IPS-18a (cell line): ENCODE measurements around the gene FRMD4A.

Experiments used
- H3K27ac ChIP-seq: one replicate; pipeline ENCODE4 v1.5.1; 2013; ENCODE audit warnings: low read length
- H3K27me3 ChIP-seq: one replicate; pipeline ENCODE4 v1.6.1; 2013; ENCODE audit warnings: mild to moderate bottlenecking, low read length; ENCODE audit not compliant: control insufficient read depth, insufficient read depth
- H3K36me3 ChIP-seq: one replicate; pipeline ENCODE4 v1.6.1; 2013; ENCODE audit warnings: low read depth, low read length; ENCODE audit not compliant: control insufficient read depth
- H3K4me1 ChIP-seq: one replicate; pipeline ENCODE4 v1.6.1; 2013; ENCODE audit warnings: low read depth, low read length; ENCODE audit not compliant: control insufficient read depth
- H3K4me3 ChIP-seq: one replicate; pipeline ENCODE4 v1.5.1; 2013; ENCODE audit warnings: low read length
- H3K9ac ChIP-seq: one replicate; pipeline ENCODE4 v1.6.1; 2013; ENCODE audit warnings: mild to moderate bottlenecking, low read length, moderate library complexity
- H3K9me3 ChIP-seq: one replicate; pipeline ENCODE4 v1.6.1; 2013; ENCODE audit warnings: low read depth, low read length; ENCODE audit not compliant: control insufficient read depth

The FRMD4A gene

DNA sequence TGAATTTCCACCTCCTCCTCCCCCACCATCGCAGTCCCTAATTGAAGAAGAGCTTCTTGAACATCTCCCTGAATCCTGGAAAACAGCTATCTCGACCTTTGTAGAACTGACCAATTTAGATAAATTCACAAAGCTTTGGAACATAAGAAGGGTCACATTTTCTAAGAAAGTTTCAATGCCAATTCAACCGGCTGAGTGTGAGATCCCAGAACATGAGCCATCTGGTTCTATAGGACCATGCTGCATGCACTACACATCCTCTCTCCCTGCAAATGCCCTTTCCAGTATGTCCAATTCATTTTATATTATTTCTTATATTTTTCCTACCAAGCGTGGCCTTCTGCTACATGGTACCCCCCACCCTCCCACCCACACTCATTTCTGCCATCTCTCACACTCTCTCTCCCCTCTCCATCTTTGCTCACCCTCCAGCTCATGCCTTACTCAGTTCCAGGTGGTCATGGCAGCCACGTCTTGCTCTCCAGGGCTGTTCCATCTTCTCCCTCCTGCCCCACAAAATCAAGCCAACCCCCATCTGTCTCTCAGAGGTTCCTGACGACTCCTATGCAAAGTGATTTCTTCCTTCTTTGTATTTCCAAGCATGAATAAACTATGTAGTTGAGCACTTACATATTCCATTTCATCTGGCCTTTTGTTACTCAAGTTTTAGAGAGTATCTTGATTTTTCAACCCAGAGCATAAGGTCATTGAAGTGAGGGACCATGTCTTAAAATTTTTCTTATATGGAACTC, 19.3 kb downstream of the FRMD4A start:
- H3K9ac ChIP-seq, result no peak overlapping the region
- H3K4me1 ChIP-seq, result peaks cover 3% of the 10 kb centered on the region
- H3K4me3 ChIP-seq, result no peak overlapping the region
- no peaks in the 10 kb centered on the region for H3K9me3 ChIP-seq
- no peaks in the 10 kb centered on the region for H3K36me3 ChIP-seq
- H3K27me3 ChIP-seq, result no peaks in the 10 kb centered on the region
- no peak overlapping the region for H3K27ac ChIP-seq

DNA sequence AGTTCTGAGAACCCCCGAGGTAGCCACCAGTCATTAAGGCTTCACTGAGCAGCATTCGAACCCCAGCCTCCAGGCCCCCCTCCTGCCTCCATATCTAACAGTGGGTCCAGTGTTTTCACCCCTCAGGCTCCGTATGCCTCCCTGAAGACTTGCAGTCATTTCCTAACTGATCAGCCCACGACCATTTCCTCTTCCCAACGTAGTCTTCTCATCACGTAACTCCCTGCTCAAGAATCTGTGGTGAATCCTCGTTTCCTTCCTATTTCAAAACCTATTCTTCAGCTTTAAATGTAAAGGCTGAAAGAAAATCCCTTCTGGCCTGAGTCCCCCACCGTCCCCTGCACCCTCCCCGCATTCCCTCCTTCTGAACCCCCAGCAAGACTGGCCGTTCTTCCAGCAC, 21.1 kb downstream of the FRMD4A start:
- H3K36me3 ChIP-seq, result no peaks in the 10 kb centered on the region
- H3K9ac ChIP-seq, result no peak overlapping the region
- no peak overlapping the region for H3K4me3 ChIP-seq
- no peak overlapping the region for H3K27ac ChIP-seq
- no peaks in the 10 kb centered on the region for H3K9me3 ChIP-seq
- peaks cover 3% of the 10 kb centered on the region for H3K4me1 ChIP-seq
- H3K27me3 ChIP-seq, result no peaks in the 10 kb centered on the region

DNA sequence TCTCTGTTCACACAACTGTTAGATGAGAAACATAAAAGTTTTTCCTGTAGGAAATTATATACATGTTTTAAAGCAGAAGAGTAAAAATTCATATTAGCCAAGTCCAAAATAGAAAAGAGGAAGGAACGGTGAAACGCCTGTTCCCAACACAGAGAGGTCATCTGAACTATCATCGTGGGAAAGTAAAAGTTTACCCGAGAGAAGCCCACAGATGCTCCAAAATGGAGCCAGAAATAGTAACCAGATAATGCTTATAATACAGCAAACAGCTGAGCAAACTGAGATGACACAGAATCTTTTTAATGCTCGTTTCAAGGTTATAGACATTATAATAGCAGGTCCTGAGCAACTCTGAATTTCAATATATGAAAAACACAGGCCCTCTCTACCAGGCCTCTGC, 24.5 kb downstream of the FRMD4A start:
- Histone ChIP-seq H3K36me3 (no peaks in the 10 kb centered on the region), H3K27me3 (no peaks in the 10 kb centered on the region), H3K4me1 (peaks cover 3% of the 10 kb centered on the region), H3K4me3 (no peak overlapping the region), H3K9ac (no peak overlapping the region), H3K9me3 (no peaks in the 10 kb centered on the region), H3K27ac (no peak overlapping the region)

DNA sequence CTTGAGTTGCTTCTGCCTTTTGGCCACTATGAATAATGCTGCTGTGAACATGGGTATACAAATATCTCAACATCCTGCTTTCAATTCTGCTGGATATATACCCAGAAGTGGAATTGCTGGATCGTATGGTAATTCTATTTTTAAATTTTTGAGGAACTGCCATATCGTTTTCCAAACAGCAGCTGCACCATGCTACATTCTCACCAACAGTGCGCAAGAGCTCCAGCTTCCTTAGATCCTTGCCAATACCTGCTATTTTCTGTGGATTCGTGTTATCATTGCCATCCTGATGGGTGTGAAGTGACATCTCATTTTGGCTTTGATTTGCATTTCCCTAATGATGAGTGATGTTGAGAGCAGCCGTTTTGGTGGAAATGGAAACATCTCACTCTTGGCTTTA, 26.7 kb downstream of the FRMD4A start:
- no peak overlapping the region for H3K4me3 ChIP-seq
- no peak overlapping the region for H3K27ac ChIP-seq
- no peaks in the 10 kb centered on the region for H3K36me3 ChIP-seq
- no peak overlapping the region for H3K9ac ChIP-seq
- H3K27me3 ChIP-seq, result no peaks in the 10 kb centered on the region
- H3K9me3 ChIP-seq, result no peaks in the 10 kb centered on the region
- H3K4me1 ChIP-seq, result no peaks in the 10 kb centered on the region

GRCh38 chr10:14302035-14302434, 28.7 kb downstream of the FRMD4A start:
- Histone ChIP-seq H3K9ac (no peak overlapping the region), H3K9me3 (no peaks in the 10 kb centered on the region), H3K27me3 (no peaks in the 10 kb centered on the region), H3K4me1 (no peaks in the 10 kb centered on the region), H3K36me3 (no peaks in the 10 kb centered on the region), H3K4me3 (no peak overlapping the region), H3K27ac (no peak overlapping the region)

GRCh38 chr10:14299556-14299955, 31.2 kb downstream of the FRMD4A start:
- no peak overlapping the region for H3K9ac ChIP-seq
- H3K27me3 ChIP-seq, result no peaks in the 10 kb centered on the region
- no peaks in the 10 kb centered on the region for H3K4me1 ChIP-seq
- no peak overlapping the region for H3K27ac ChIP-seq
- no peaks in the 10 kb centered on the region for H3K9me3 ChIP-seq
- H3K4me3 ChIP-seq, result no peak overlapping the region
- no peaks in the 10 kb centered on the region for H3K36me3 ChIP-seq

DNA sequence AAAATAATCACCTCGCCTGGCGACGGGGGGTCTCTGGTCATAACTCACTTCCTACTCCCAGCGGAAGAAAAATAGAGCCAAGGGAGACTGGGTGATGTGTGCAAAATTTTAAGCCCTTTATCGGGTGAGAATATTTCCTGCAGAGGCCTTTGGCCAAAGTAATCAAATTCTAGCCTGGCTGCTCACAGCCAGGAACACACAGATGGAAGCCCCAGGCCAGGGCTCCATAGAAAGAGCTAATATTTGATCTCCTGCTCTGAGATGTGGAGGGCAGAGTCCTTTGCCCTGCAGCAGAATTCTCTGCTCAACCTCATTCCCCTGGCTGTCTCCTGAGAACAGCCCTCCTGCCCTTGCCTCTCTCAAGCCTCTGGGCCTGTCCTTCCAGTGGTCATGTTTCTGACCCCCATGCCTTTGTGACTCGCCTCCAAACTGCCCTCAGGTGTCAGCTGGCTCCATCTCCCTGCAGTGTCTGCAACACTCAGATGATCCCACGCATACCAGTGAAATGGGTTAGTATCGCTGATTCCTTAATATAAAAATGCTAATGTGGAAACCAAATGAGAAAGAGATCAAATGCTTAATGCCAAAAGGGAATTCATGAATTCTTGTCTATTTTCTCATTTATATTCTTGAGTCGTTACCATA, 34.5 kb downstream of the FRMD4A start:
- Histone ChIP-seq H3K4me3 (no peak overlapping the region), H3K36me3 (no peaks in the 10 kb centered on the region), H3K4me1 (no peaks in the 10 kb centered on the region), H3K27me3 (no peaks in the 10 kb centered on the region), H3K9me3 (peaks cover 7% of the 10 kb centered on the region), H3K9ac (no peak overlapping the region), H3K27ac (no peak overlapping the region)

- H3K4me1 ChIP-seq, result no peaks in the 10 kb centered on the region
- no peaks in the 10 kb centered on the region for H3K27me3 ChIP-seq
- H3K36me3 ChIP-seq, result no peaks in the 10 kb centered on the region
- H3K27ac ChIP-seq, result no peak overlapping the region
- H3K9me3 ChIP-seq, result peaks cover 7% of the 10 kb centered on the region
- no peak overlapping the region for H3K9ac ChIP-seq
- H3K4me3 ChIP-seq, result no peak overlapping the region
Observed at GRCh38 chr10:14294347-14295059, 36.2 kb downstream of the FRMD4A start.

GRCh38 chr10:14293526-14293925, 37.2 kb downstream of the FRMD4A start:
- H3K27me3 ChIP-seq, result no peaks in the 10 kb centered on the region
- peaks cover 7% of the 10 kb centered on the region for H3K9me3 ChIP-seq
- no peaks in the 10 kb centered on the region for H3K4me1 ChIP-seq
- no peak overlapping the region for H3K9ac ChIP-seq
- no peaks in the 10 kb centered on the region for H3K36me3 ChIP-seq
- H3K27ac ChIP-seq, result no peak overlapping the region
- H3K4me3 ChIP-seq, result no peak overlapping the region

- H3K9me3 ChIP-seq, result peaks cover 7% of the 10 kb centered on the region
- H3K4me3 ChIP-seq, result no peak overlapping the region
- no peaks in the 10 kb centered on the region for H3K36me3 ChIP-seq
- no peaks in the 10 kb centered on the region for H3K4me1 ChIP-seq
- H3K27me3 ChIP-seq, result no peaks in the 10 kb centered on the region
- H3K9ac ChIP-seq, result no peak overlapping the region
- no peak overlapping the region for H3K27ac ChIP-seq
Observed at GRCh38 chr10:14291296-14291695, 39.4 kb downstream of the FRMD4A start.

DNA sequence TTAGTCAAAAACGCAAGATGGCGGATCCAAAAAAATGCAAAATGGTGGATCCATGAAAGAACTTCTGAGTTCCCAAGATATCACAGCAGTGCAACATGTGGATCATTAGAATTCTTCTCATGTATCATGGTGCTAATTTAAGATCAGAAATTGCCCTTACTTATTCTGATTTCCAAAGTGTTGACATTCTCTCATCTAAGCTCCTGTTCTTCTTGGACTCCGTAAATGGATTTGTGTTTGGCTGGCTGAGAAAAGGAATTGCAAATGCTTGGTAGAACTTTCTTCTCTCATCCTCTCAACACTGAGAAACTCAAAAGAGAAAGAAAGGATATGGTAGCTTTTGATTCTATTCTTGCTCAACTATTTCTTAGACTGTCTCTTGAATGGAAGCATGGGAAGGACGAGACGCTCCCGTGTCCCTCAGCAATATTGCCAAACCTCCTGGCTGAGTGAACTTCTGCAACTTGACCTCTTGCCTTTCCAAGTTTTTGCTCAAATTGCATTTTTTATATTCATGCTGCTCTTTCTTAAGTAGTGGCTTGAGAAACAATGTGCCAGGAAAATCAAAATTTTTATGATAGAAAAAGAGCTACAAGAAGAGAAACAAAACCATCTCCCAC, 44.7 kb downstream of the FRMD4A start:
- no peak overlapping the region for H3K27ac ChIP-seq
- no peaks in the 10 kb centered on the region for H3K36me3 ChIP-seq
- H3K9ac ChIP-seq, result no peak overlapping the region
- no peak overlapping the region for H3K4me3 ChIP-seq
- H3K27me3 ChIP-seq, result no peaks in the 10 kb centered on the region
- H3K9me3 ChIP-seq, result no peaks in the 10 kb centered on the region
- H3K4me1 ChIP-seq, result no peaks in the 10 kb centered on the region
